BLaER1 treated with 17β-estradiol and CSF1 and Interleukin-3, amounts not matched to agents 10 nM and 100 nM (cell line): ENCODE measurements around the gene LYZL2.
"Not testable (repeated sequence)": the region's sequence is repeated elsewhere in the genome, so short reads cannot be mapped to it uniquely, and the experiment has no call there.

ENCODE experiments used
- H3K27ac ChIP-seq, 11 experiments: shearing (Covaris generic); formaldehyde crosslinking; 2 replicates each; pipeline ENCODE4 v1.8.1; 2022
- H3K27me3 ChIP-seq, 11 experiments: shearing (Covaris generic); formaldehyde crosslinking; 2 replicates each; pipeline ENCODE4 v1.8.1; 2022
- H3K36me3 ChIP-seq, 11 experiments: shearing (Covaris generic); formaldehyde crosslinking; 2 replicates each; pipeline ENCODE4 v1.8.1; 2022
- H3K4me1 ChIP-seq, 10 experiments: shearing (Covaris generic); formaldehyde crosslinking; 2 replicates each; pipeline ENCODE4 v1.8.1; 2022
- H3K4me2 ChIP-seq, 11 experiments: shearing (Covaris generic); formaldehyde crosslinking; 2 replicates each; pipeline ENCODE4 v1.8.1; 2022
- H3K4me3 ChIP-seq, 10 experiments: shearing (Covaris generic); formaldehyde crosslinking; 2 replicates each; pipeline ENCODE4 v1.8.1; 2022
- H3K9ac ChIP-seq, 11 experiments: shearing (Covaris generic); formaldehyde crosslinking; 2 replicates each; pipeline ENCODE4 v1.8.1; 2022
- H3K9me3 ChIP-seq, 11 experiments: shearing (Covaris generic); formaldehyde crosslinking; replicated peaks in 1 of 11; 2 replicates each; pipeline ENCODE4 v1.8.1; 2022
- H4K20me1 ChIP-seq, 11 experiments: shearing (Covaris generic); formaldehyde crosslinking; 2 replicates each; pipeline ENCODE4 v1.8.1; 2022
- Cebpa-rat ChIP-seq, 11 experiments: shearing (Covaris generic); IDR thresholded peaks; 2 replicates each; pipeline ENCODE4 v1.8.1; 2022

The LYZL2 gene

DNA sequence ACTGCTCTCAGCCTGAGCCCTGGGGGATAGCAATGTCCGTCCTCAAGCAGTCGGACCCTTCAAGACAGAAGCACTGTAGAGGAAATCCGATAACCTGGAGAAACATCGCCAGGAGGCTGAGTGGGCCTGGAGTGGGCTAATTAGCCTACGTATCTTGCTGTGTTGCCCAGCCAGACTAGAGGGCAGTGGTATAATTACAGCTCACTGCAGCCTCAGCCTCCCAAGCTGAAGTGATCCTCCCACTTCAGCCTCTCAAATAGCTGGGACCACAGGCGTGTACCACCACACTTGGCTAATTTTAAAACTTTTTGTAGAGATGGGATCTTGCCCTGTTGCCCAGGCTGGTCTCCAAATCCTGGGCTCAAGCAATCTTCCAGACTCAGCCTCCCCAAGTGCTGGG, 21.7 kb downstream of the LYZL2 start:
- Histone ChIP-seq H3K9ac (no peak overlapping the region), H3K27me3 (no peaks in the 10 kb centered on the region), H3K36me3 (no peaks in the 10 kb centered on the region), H3K4me2 (no peak overlapping the region), H3K4me3 (no peak overlapping the region), H3K4me1 (peaks cover 0 to 7% (median 6%) of the 10 kb centered on the region in 10 experiments; a peak in 6 of 20 replicates), H3K9me3 (no peaks in the 10 kb centered on the region; a peak in 1 of 22 replicates), H4K20me1 (no peaks in the 10 kb centered on the region), H3K27ac (no peak overlapping the region)
- no peak for TF ChIP-seq Cebpa-rat (IDR thresholded peaks at IDR 0.05)

DNA sequence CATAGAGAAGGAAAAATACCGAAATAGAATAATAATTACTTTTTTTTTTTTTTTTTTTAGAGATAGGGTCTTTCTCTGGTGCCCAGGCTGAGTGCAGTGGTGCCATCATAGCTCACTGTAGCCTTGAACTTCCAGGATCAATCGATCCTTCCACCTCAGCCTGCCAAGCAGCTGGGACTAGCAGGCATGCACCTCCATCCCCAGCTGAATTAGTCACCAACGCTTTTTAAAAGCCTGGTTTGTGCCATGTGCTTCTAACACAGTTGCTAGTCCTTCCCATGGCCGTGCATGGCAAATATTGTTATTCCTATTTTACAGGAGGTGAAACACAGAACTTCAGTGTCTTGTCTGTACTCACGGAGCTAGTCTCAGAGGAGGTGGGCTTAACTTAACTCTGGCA, 23.2 kb downstream of the LYZL2 start:
- no peaks in the 10 kb centered on the region for H3K36me3 ChIP-seq
- TF ChIP-seq Cebpa-rat (IDR thresholded peaks at IDR 0.05), result no peak
- H4K20me1 ChIP-seq, result no peaks in the 10 kb centered on the region
- no peak overlapping the region for H3K27ac ChIP-seq
- H3K4me1 ChIP-seq, result peaks cover 0 to 4% (median 0%) of the 10 kb centered on the region in 10 experiments; a peak in 2 of 20 replicates
- no peak overlapping the region for H3K9ac ChIP-seq
- no peaks in the 10 kb centered on the region for H3K27me3 ChIP-seq
- no peak overlapping the region for H3K4me3 ChIP-seq
- H3K9me3 ChIP-seq, result no peaks in the 10 kb centered on the region; a peak in 1 of 22 replicates
- no peak overlapping the region for H3K4me2 ChIP-seq

DNA sequence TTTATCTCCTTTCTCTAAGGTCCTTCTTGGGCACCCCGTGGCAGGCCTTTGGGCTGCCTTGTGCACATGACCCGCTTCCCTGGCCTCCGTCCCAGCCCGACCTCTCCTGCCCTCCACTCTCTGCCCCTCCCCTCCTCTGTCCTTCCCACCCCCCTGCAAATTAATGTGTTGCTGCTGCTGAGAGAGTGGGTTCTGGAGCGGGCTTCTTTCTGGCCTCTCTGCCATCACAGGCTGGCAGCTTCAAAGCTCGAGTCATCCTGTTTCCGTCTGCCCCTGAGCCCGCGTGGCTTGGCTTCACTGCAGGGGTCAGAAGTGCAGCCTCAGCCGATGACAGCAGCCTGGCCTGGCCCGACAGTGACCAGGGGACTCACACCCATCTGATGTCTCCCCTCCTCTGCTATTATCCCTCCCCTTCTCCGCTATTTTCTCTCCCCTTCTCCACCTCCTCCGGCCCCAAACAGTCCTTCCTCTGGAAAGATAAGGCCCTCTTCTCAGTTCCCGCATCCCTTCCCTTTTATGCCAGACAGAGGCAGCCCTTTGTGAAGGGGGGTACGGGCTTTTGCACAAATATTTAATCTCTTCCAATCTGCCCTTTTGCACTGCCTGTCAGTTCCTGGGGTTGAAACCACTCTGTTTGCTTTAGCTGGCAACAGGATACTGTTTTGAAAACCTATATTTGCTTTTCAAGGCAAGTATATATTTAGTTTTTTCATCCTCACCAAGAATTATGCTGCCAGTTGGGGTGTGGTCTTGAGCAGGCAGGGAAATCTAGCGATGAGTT, 24.0 kb downstream of the LYZL2 start:
- H3K9ac ChIP-seq, H3K9me3 ChIP-seq, H3K4me3 ChIP-seq, H3K36me3 ChIP-seq, H3K27ac ChIP-seq, H3K4me2 ChIP-seq, H4K20me1 ChIP-seq, H3K27me3 ChIP-seq, H3K4me1 ChIP-seq: not testable (repeated sequence)

DNA sequence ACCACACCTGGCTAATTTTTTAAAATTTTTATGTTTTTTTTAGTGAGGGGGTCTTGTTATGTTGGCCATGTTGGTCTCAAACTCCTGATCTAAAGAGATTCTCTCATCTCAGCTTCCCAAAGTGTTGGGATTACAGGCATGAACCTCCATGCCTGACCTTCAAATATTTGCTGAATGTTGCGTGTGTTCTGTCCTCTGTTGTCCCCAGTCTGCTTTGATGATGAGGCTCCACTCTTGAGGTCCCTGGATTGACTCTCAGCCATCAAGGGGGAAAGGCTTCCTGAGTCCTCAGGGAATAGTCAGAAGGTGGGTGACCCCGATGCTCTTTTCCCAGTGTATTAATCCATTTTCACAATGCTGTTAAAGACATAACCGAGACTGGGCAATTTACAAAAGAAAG, 26.0 kb downstream of the LYZL2 start:
- Histone ChIP-seq H3K9ac (no peak overlapping the region), H3K9me3 (no peaks in the 10 kb centered on the region), H3K4me3 (no peak overlapping the region), H3K27me3 (no peaks in the 10 kb centered on the region), H4K20me1 (no peaks in the 10 kb centered on the region), H3K27ac (no peak overlapping the region), H3K36me3 (no peaks in the 10 kb centered on the region), H3K4me1 (peaks cover 0 to 20% (median 0%) of the 10 kb centered on the region in 10 experiments; a peak in 4 of 20 replicates), H3K4me2 (no peak overlapping the region)
- TF ChIP-seq Cebpa-rat (IDR thresholded peaks at IDR 0.05), result no peak

GRCh38 chr10:30602747-30603146, 26.8 kb downstream of the LYZL2 start:
- Histone ChIP-seq H3K27ac (no peak overlapping the region), H3K9me3 (no peaks in the 10 kb centered on the region), H3K4me2 (no peak overlapping the region), H3K4me1 (peaks cover 0 to 20% (median 3%) of the 10 kb centered on the region in 10 experiments; a peak in 7 of 20 replicates), H3K4me3 (no peak overlapping the region), H3K36me3 (no peaks in the 10 kb centered on the region), H3K9ac (no peak overlapping the region), H4K20me1 (no peaks in the 10 kb centered on the region), H3K27me3 (no peaks in the 10 kb centered on the region)
- no peak for TF ChIP-seq Cebpa-rat (IDR thresholded peaks at IDR 0.05)

DNA sequence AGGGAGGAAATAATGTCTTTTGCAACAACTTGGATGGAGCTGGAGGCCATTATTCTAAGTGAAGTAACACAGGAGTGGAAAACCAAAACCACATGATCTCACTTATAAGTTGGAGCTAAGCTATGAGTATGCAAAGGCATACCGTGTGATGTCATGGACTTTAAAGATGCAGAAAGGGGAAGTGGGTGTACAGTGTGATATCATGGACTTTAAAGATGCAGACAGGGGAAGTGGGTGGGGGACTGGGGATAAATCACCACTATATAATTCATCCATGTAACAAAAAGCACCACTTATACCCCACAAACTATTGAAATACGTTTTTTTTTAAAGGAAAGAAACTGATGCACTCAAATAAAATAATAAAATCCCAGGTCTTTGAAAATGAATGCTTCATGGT, 29.5 kb downstream of the LYZL2 start:
- no peaks in the 10 kb centered on the region for H3K27me3 ChIP-seq
- H3K4me2 ChIP-seq, result no peak overlapping the region
- peaks cover 0 to 20% (median 10%) of the 10 kb centered on the region in 10 experiments; a peak in 12 of 20 replicates for H3K4me1 ChIP-seq
- H3K27ac ChIP-seq, result no peak overlapping the region
- no peak overlapping the region for H3K4me3 ChIP-seq
- TF ChIP-seq Cebpa-rat (IDR thresholded peaks at IDR 0.05), result no peak
- H4K20me1 ChIP-seq, result no peaks in the 10 kb centered on the region
- H3K9me3 ChIP-seq, result no peaks in the 10 kb centered on the region
- H3K36me3 ChIP-seq, result no peaks in the 10 kb centered on the region
- H3K9ac ChIP-seq, result no peak overlapping the region

GRCh38 chr10:30598105-30598776, 31.3 kb downstream of the LYZL2 start:
- Histone ChIP-seq H4K20me1 (no peaks in the 10 kb centered on the region), H3K4me1 (peaks cover 15 to 32% (median 23%) of the 10 kb centered on the region in 10 experiments; a peak in 18 of 20 replicates), H3K9me3 (no peaks in the 10 kb centered on the region), H3K4me2 (peak overlapping the region in 3 of 11 experiments; percentile 32 to 54 (median 45); a peak in 2 of 22 replicates), H3K27me3 (no peaks in the 10 kb centered on the region), H3K36me3 (no peaks in the 10 kb centered on the region), H3K27ac (no peak overlapping the region), H3K4me3 (no peak overlapping the region), H3K9ac (no peak overlapping the region)
- no peak for TF ChIP-seq Cebpa-rat (IDR thresholded peaks at IDR 0.05)

DNA sequence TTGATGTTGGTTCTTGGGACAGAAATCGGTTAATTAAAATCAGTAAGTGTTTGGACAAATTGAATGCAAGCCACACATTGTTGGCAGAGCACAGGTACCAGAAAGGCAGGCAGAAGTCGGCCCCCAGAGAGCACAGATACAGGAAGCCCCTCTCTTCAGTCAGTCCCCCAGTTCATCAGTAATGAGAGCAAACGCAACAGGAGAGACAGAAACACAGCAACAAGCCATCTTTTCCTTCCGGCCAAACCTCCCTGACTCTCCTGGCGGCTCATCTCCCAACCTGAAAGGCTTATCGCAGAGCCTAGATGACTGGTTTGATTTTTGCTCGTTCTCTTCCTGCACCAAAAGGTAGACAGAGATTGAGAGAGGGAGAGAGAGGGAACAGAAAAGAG, 32.1 kb downstream of the LYZL2 start:
- Histone ChIP-seq H3K4me1 (peaks cover 15 to 32% (median 23%) of the 10 kb centered on the region in 10 experiments; a peak in 18 of 20 replicates), H3K4me2 (peak overlapping the region in 8 of 11 experiments; percentile 28 to 54 (median 39); a peak in 11 of 22 replicates)
- not testable (repeated sequence) for H3K9ac ChIP-seq, H3K4me3 ChIP-seq, H4K20me1 ChIP-seq, H3K36me3 ChIP-seq, H3K27me3 ChIP-seq, H3K27ac ChIP-seq, H3K9me3 ChIP-seq

DNA sequence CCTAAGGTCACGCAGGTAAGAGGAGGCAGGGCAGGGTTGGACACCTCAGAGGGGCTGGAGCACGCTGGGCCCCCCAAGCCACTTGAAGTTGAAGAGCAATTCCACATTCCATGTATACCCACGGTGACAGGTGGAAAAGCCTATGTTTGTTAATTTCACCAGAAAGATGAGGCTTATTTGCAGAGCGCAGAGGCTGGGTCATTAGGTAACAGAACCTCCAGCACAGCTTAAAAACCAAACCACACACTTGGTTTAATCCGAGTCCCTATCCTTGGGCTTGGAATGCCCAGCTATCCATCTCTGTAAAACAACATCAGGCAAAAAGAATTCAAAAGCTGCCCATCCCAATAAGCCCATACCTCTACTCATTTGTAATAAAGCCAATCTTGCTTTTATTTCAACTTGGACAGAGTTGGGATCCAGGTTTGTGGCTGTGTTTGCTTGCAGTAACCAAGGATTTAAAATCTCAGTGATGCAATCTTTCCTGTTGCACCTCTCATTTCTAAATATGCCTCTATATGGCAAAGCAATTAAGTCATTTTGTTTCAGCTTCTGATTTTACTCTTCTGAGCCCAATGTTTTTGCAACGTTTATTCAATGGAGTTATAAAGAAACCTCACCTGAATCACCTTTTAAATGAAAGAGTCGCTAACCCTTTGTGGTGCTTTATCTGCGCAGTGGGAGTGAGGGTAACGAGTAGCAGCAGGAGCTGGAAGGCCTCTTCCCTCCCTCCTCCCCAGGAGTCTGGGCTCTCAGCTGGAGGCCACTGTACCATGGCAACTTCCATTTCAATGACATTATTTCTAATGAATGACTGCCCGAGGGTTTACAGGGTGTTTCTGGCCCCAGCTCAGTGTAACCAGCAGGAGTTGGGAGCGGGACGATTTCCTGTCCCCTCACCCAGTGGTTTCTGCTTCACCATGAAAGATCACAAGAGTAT, 32.8 kb downstream of the LYZL2 start:
- H3K27ac ChIP-seq, H3K9ac ChIP-seq, H3K4me3 ChIP-seq, H3K36me3 ChIP-seq, H4K20me1 ChIP-seq, H3K9me3 ChIP-seq, H3K27me3 ChIP-seq: not testable (repeated sequence)
- H3K4me1 ChIP-seq, result peaks cover 15 to 32% (median 23%) of the 10 kb centered on the region in 10 experiments; a peak in 18 of 20 replicates
- peak overlapping the region in 8 of 11 experiments; percentile 28 to 54 (median 39); a peak in 11 of 22 replicates for H3K4me2 ChIP-seq
